Measurements from ENCODE around the gene PRXL2B.
A peak's percentile ranks its signal among the peaks of the same experiment; 100 is the strongest.
"Not testable (repeated sequence)": the region's sequence is repeated elsewhere in the genome, so short reads cannot be mapped to it uniquely, and the experiment has no call there.

PRXL2B gene

DNA sequence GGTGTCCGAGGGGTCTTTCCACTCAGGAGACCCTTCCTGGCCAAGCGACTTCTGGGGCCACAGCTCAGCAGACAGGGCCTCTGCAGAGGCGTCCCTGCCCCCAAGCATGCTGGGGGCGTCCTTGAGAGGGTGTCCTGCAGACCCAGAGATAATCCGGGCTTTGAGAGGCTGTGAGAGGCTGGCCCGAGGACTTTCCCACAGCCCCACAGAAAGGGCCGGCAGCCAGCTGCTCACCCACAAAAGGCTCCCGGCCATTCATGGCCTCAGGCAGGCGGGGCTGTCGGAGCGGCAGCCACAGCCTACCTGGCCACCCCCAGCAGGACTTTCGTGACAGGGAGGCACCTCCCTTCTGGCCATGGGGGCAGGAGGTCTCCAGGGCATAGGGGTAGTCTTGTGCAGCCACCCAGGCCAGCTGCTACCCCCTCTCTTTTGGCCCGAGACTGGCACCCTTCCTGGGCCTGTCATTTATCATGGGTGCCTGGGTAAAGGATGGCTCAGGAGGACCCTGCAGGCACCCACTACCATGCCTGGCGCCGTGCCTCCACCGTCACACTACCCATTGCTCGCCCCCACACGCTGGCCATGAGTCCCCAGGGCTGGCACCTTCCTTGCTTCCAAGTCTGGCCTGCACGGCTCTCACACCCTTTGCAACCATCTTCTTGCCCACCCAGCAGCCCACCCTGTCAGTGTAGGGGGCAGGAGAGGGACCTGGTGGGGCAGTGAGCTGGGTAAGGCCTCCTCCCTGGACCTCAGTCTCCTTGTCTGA, 41.5 kb upstream of the PRXL2B start:
- H3K4me3 ChIP-seq (ENCODE audit: low read length): no peak overlapping the region
- H3K9me3 ChIP-seq (ENCODE audit: control insufficient read depth, low read length): no peaks in the 10 kb centered on the region
- H3K4me1 ChIP-seq (ENCODE audit: control insufficient read depth, insufficient read depth, low read length): peaks cover 70% of the 10 kb centered on the region
- H3K27me3 ChIP-seq (ENCODE audit: control insufficient read depth, insufficient read depth, low read length): peaks cover 13% of the 10 kb centered on the region
- peak overlapping the region; percentile 8 for H3K9ac ChIP-seq (ENCODE audit: low read length)
- no peaks in the 10 kb centered on the region for H3K36me3 ChIP-seq (ENCODE audit: control insufficient read depth, insufficient read depth, low read length)

DNA sequence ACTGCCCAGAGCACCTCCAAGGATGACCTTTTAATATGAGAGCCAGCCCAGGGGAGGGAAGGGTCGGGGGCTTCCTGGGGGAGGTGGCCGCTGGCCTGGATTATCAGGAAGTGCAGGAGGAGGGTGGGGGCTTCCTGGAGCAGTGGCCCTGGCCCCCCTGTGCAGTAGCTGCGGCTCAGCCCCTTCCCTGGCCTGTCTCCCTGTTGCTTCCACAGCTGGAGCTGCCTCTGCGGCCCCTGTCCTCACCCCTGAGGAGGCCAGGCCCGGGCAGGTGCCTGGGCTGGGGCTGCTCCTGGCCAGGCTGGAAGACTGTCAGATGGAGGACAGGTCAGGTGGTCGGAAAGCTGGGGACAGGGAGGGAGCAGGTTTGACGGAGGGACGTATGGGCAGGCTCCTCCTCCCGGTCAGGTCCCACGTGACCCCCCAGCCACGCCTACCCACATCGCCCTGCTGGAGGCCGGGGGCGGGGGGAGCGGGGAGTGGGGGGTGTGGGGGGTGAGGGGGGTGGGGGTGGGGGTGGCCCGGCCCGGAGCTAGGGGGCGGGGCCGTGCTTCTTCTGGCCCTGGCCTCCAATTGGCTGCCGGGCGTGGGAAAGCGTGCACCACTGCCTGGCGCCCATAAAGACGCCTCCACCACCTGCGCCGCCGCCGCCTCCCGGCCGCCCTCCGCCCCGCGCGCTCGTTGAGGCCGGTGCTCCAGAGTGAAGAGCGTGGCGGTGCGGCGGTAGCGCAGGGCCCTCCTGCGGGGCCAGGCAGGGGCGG, 40.6 kb upstream of the PRXL2B start:
- no peaks in the 10 kb centered on the region for H3K9me3 ChIP-seq (ENCODE audit: control insufficient read depth, low read length)
- H3K9ac ChIP-seq (ENCODE audit: low read length): peak overlapping the region; percentile 49
- H3K4me3 ChIP-seq (ENCODE audit: low read length): no peak overlapping the region
- H3K27me3 ChIP-seq (ENCODE audit: control insufficient read depth, insufficient read depth, low read length): peaks cover 8% of the 10 kb centered on the region
- H3K36me3 ChIP-seq (ENCODE audit: control insufficient read depth, insufficient read depth, low read length): no peaks in the 10 kb centered on the region
- H3K4me1 ChIP-seq (ENCODE audit: control insufficient read depth, insufficient read depth, low read length): peaks cover 70% of the 10 kb centered on the region

DNA sequence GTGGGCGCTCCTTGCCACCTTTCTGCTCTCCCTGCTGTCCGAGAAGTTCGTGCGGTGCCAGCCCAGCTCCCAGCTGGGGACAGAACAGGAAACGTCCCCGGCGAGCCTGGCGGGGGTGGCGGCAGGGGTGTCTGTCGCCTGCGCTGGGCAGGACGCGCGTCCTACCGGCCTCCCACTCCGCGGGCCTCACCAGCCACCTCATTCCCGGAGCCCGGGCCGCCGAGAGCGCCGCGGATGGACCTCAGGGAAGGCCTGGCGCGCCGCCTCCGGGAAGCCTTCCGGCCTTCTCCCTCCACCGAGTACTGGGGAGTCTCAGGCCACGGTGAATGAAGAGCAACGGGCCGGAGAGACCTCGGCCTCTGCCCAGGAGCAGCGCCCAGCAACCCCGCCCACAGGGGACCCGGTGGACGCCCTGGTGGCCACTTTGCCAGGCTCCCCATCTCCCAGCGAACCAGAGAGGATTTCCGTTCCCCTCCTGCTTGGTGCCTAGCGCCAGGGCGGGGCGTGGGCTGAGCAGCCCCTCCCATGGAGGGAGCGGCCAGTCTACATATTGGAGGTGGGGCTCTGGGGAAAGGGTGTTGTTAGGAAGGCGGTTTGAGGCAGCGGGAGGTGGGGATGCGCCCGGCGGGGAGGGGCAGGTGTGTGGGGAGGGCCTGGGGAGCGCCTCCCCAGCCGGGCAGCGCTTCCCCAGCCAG, 39.9 kb upstream of the PRXL2B start:
- peak overlapping the region; percentile 49 for H3K9ac ChIP-seq (ENCODE audit: low read length)
- peaks cover 67% of the 10 kb centered on the region for H3K4me1 ChIP-seq (ENCODE audit: control insufficient read depth, insufficient read depth, low read length)

DNA sequence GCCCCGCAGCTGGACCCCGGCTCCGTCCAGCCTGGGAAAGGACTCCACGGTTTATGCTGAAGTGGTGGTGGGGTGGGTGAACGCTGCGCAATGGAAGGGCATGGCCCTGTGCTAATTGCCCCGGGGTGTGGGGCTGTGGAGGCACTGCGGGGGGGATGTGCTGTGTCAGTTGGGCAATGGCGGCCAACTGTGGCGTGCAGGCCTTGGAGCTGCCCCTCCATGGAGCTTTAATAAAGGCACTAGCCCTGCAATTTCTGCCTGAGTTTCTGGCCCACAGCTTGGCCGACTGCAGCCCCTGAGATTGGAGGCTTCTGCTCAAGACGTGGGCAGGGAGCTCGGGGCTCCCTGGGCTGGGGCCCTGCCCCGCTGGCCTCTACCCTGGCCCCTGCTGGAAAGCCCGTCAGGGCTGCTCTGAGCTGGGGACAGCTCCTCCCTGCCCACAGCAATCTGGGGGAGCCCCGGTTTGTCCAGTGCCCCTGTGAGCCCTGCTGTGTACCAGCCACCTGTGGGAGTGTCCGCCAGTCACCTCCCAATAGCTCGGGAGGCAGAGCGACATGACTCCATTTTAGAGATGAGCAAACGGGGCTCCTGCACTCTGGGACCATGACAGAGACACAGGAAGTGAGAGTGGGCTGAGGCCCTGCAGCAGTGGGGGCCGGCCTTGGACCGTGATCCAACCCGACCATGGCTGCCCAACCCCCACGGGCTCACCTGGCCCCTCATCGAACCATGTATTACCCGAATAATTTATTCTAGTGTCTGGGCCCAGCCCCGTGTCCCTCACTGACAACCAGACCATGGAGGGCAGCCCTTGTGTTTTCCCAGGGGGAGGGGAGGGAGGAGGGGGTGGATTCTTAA, 39.1 kb upstream of the PRXL2B start:
- Histone ChIP-seq H3K27me3 (ENCODE audit: control insufficient read depth, insufficient read depth, low read length) (no peaks in the 10 kb centered on the region), H3K36me3 (ENCODE audit: control insufficient read depth, insufficient read depth, low read length) (no peaks in the 10 kb centered on the region), H3K9me3 (ENCODE audit: control insufficient read depth, low read length) (no peaks in the 10 kb centered on the region), H3K4me3 (ENCODE audit: low read length) (peak overlapping the region; percentile 32), H3K4me1 (ENCODE audit: control insufficient read depth, insufficient read depth, low read length) (peaks cover 63% of the 10 kb centered on the region), H3K9ac (ENCODE audit: low read length) (peak overlapping the region; percentile 49)

More for the DNA sequence above, 39.9 kb upstream of the PRXL2B start:
- H3K27me3 ChIP-seq (ENCODE audit: control insufficient read depth, insufficient read depth, low read length): peaks cover 3% of the 10 kb centered on the region
- H3K4me3 ChIP-seq (ENCODE audit: low read length): peak overlapping the region; percentile 32
- H3K9me3 ChIP-seq (ENCODE audit: control insufficient read depth, low read length): no peaks in the 10 kb centered on the region
- H3K36me3 ChIP-seq (ENCODE audit: control insufficient read depth, insufficient read depth, low read length): no peaks in the 10 kb centered on the region

DNA sequence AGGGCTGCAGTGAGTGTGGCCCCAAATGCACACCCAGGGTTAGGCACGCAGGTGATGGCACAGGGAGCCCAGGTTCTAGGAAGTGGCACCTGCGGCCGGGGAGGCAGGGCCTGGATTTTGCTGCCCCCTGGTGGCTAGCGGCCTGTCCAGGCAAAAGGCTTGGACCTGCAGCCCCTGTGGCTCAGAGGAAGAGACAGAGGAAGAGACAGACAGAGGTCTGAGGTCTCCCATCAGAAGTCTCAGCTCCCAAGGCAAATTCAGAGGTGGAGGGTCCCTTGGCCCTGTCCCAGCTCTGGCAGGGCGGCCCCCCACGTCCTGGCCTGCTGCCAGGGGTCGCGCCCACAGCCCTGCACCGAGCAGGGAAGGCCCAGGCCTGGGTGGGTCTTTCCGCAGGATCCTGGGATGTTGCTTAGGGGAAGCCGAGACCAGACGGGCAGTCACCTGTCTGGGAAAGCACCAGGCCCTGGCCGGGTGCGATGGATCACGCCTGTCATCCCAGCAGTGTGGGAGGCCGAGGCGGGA, 38.4 kb upstream of the PRXL2B start:
- Histone ChIP-seq H3K9ac (ENCODE audit: low read length) (peak overlapping the region; percentile 85), H3K36me3 (ENCODE audit: control insufficient read depth, insufficient read depth, low read length) (no peaks in the 10 kb centered on the region), H3K27me3 (ENCODE audit: control insufficient read depth, insufficient read depth, low read length) (no peaks in the 10 kb centered on the region), H3K4me3 (ENCODE audit: low read length) (no peak overlapping the region), H3K4me1 (ENCODE audit: control insufficient read depth, insufficient read depth, low read length) (peaks cover 63% of the 10 kb centered on the region), H3K9me3 (ENCODE audit: control insufficient read depth, low read length) (no peaks in the 10 kb centered on the region)

DNA sequence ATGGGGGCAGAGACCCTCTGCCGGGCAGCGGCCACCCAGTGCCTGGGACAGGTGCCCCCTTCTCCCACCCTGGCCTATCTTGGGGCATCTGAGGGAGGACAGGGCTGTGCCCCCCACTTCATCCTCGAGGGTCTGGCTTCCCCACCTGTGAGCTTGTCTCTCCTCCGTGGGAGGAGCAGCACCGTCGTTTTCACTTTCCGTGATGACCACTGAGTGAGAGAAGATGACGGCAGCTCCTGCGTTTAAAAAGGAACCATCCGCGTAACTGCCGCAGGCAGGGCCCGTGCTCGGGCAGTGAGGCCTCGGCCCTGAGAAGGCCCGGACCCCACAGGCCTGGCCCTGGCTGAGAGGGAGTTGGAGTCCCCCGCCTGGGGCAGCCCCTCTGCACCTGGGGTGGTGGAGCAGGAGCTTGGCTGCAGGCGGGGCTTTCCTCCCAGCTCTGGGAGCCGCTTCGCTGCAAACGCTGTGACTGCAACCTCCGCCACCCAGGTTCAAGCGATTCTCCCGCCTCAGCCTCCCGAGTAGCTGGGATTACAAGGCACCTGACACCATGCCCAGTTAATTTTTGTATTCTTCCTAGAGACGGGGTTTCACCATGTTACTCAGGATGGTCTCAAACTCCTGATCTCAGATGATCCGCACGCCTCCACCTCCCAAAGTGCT, 37.1 kb upstream of the PRXL2B start:
- Histone ChIP-seq H3K4me3 (ENCODE audit: low read length) (peak overlapping the region; percentile 3), H3K9ac (ENCODE audit: low read length) (peak overlapping the region; percentile 85), H3K4me1 (ENCODE audit: control insufficient read depth, insufficient read depth, low read length) (peaks cover 50% of the 10 kb centered on the region)
- not testable (repeated sequence) for H3K36me3 ChIP-seq (ENCODE audit: control insufficient read depth, insufficient read depth, low read length); H3K9me3 ChIP-seq (ENCODE audit: control insufficient read depth, low read length); H3K27me3 ChIP-seq (ENCODE audit: control insufficient read depth, insufficient read depth, low read length)

DNA sequence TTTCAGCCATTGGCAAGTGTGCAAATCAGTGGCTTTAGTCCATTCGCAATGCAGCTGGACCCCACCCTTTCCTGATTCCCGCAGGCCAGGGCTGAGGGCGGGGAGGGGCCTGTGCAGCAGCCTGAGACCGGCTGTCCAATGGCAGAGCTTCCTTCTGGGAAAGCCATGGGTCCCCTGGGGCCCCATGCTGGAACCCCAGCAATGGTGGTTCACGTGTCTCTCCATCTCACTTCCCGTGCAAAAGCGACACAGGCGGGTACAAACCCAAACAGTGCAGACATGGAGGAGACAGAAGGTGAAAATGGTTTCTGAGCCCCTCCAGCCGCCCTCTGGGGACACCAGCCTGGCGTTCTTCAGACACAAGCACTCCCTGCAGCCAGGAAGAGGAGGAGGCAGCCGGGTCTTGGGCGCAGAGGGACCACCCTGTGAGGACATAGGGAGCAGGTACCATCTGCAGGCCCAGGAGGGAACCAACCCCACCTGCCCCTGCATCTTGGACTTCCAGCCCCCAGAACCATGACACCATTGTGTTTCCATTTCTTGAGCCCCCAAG, 36.2 kb upstream of the PRXL2B start:
- not testable (repeated sequence) for H3K9ac ChIP-seq (ENCODE audit: low read length); H3K36me3 ChIP-seq (ENCODE audit: control insufficient read depth, insufficient read depth, low read length); H3K4me3 ChIP-seq (ENCODE audit: low read length); H3K27me3 ChIP-seq (ENCODE audit: control insufficient read depth, insufficient read depth, low read length); H3K9me3 ChIP-seq (ENCODE audit: control insufficient read depth, low read length)
- peaks cover 50% of the 10 kb centered on the region for H3K4me1 ChIP-seq (ENCODE audit: control insufficient read depth, insufficient read depth, low read length)

DNA sequence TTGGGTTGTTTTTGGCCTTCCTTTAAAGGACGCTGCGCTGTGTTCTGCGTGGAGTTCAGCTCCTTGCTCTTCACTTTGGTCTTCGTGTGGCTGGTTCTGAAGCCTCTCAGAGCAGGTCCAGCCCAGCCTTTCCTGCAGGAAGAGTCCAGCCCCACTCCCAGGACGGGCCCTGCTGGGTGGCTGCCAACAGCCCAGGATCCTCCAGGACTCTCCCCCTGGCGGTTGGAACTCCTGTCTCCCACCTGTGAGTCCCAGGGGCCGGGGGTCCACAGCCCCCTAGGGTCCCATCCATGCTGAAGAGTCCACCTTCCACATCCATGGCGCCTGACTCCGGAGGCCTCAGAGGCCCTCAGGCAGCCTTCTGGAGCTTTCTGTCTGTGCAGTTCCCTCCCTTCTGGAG, 35.0 kb upstream of the PRXL2B start:
- not testable (repeated sequence) for H3K9me3 ChIP-seq (ENCODE audit: control insufficient read depth, low read length); H3K9ac ChIP-seq (ENCODE audit: low read length); H3K36me3 ChIP-seq (ENCODE audit: control insufficient read depth, insufficient read depth, low read length); H3K4me3 ChIP-seq (ENCODE audit: low read length); H3K27me3 ChIP-seq (ENCODE audit: control insufficient read depth, insufficient read depth, low read length)
- peaks cover 48% of the 10 kb centered on the region for H3K4me1 ChIP-seq (ENCODE audit: control insufficient read depth, insufficient read depth, low read length)

DNA sequence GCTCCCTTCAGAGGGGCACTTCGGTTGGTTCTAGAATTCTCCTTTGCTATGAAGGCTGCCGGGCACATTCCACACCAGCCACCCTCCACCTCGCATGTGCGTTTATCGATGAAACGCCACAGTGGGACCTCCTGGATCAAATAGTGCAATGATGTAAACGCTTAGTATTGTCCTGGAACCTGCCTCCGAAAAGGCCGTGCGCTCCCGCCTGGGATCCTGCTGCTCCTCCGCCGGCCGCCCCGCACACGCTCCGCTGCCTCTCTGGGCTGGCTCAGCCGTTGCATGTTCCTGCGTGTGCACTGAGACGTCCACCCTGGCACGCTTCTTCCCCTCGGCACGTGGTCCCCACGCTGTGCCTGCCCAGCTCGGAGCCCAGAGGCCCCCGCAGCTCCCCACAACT, 34.4 kb upstream of the PRXL2B start:
- H3K27me3 ChIP-seq (ENCODE audit: control insufficient read depth, insufficient read depth, low read length): no peaks in the 10 kb centered on the region
- no peak overlapping the region for H3K9ac ChIP-seq (ENCODE audit: low read length)
- no peaks in the 10 kb centered on the region for H3K9me3 ChIP-seq (ENCODE audit: control insufficient read depth, low read length)
- H3K4me3 ChIP-seq (ENCODE audit: low read length): no peak overlapping the region
- no peaks in the 10 kb centered on the region for H3K36me3 ChIP-seq (ENCODE audit: control insufficient read depth, insufficient read depth, low read length)
- H3K4me1 ChIP-seq (ENCODE audit: control insufficient read depth, insufficient read depth, low read length): peaks cover 42% of the 10 kb centered on the region

DNA sequence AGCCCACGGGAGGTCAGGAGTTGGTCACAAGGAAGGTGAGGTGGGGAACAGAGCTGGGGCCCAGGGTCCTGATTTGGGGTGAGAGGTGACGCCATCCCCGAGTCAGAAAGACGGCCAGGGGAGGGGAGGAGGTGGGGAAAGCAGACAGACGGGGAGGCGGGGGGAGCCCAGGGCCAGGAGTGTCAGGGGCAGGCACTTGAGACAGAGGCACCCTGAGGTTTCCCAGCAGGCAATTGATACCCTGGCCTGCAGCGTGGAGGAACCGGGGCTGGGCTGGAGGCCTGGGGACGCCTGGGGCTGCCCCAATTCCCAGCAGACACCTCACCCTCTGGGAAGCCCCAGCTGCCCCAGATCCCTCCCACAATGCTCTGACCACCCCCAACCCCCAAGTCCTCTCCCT, 33.5 kb upstream of the PRXL2B start:
- peaks cover 42% of the 10 kb centered on the region for H3K4me1 ChIP-seq (ENCODE audit: control insufficient read depth, insufficient read depth, low read length)
- H3K27me3 ChIP-seq (ENCODE audit: control insufficient read depth, insufficient read depth, low read length); H3K9ac ChIP-seq (ENCODE audit: low read length); H3K4me3 ChIP-seq (ENCODE audit: low read length); H3K36me3 ChIP-seq (ENCODE audit: control insufficient read depth, insufficient read depth, low read length); H3K9me3 ChIP-seq (ENCODE audit: control insufficient read depth, low read length): not testable (repeated sequence)

Data from mucosa of stomach (tissue), 1 donor.